ENCODE data around the gene MAN1C1. TPM values are rescaled to one million over a fixed set of nuclear protein-coding genes. Genes with fewer than 3 reads are reported as not detected.

The MAN1C1 gene
- total and polyA plus RNA-seq, 9 of the 15 experiments (the other 6 are each of a cell fraction or from before 2014, with no cell fraction given), result 0.04 to 0.44 (median 0.10) TPM; not detected in 3

- peak overlapping the region in 1 of 2 experiments; percentile 31; a peak in 1 of 4 replicates for H3K9ac ChIP-seq (ENCODE audit: insufficient read depth in 1 of 2, low read depth in 2 of 2, low read length in 2 of 2)
- no peaks in the 10 kb centered on the region for H4K20me1 ChIP-seq (replicated peaks; ENCODE audit: control insufficient read depth, insufficient read depth, low read length)
- H3K27ac ChIP-seq (ENCODE audit: extremely low read depth, low read depth, low read length), result no peak overlapping the region
- H3K36me3 ChIP-seq (ENCODE audit: control insufficient read depth, insufficient read depth, low read length), result no peaks in the 10 kb centered on the region
- ChIA-PET CTCF (ENCODE audit: low intra/inter-chr PET ratio) (no interaction called here), POLR2A (interaction anchor here (0.5 to 2.4 kb wide), 8 partner anchors 12 to 292 kb away, joined by 3 to 7 read pairs (median 3); no protein-coding TSS in a partner anchor)
- H3K4me1 ChIP-seq (replicated peaks in 1 of 2; ENCODE audit: control insufficient read depth in 2 of 2, insufficient read depth in 2 of 2, low read length in 2 of 2), result peaks cover 24 to 44% of the 10 kb centered on the region in 2 experiments
- intact Hi-C loops (cut with micrococcal nuclease) (no loop called here), in situ Hi-C loops (cut with MboI) (no loop called here)
- H3K9me3 ChIP-seq (replicated peaks; ENCODE audit: control insufficient read depth, insufficient read depth, low read depth, low read length), result no peaks in the 10 kb centered on the region
- H2AFZ ChIP-seq (ENCODE audit: low read depth, low read length), result no peak overlapping the region
- peaks cover 8 to 41% of the 10 kb centered on the region in 2 experiments; a peak in 4 of 5 replicates for H3K27me3 ChIP-seq (ENCODE audit: control insufficient read depth in 2 of 2, insufficient read depth in 2 of 2, low read length in 2 of 2)
- H3K4me3 ChIP-seq, result no peak overlapping the region
- DNase-seq (ENCODE audit: extremely low read depth in 1 of 4, low spot score in 3 of 4) (peak; percentile 77 to 85 (median 80)), ATAC-seq (peak; percentile 89), FAIRE-seq (peak; percentile 88)
- WGBS (ENCODE audit: insufficient coverage, low coverage, missing lambda C conversion rate), result 15% methylated on average over 18 of the region's 18 CpGs
- H3K4me2 ChIP-seq (ENCODE audit: insufficient read depth, low read length), result no peak overlapping the region
- peaks cover 11% of the 10 kb centered on the region for H3K9me1 ChIP-seq (ENCODE audit: control insufficient read depth, insufficient read depth, low read length)
- no peaks in the 10 kb centered on the region for H3K79me2 ChIP-seq (ENCODE audit: control insufficient read depth, insufficient read depth, low read length)
- no TSS peak for BruUV-seq (replicated peaks)
- TF ChIP-seq, protein P1, sequence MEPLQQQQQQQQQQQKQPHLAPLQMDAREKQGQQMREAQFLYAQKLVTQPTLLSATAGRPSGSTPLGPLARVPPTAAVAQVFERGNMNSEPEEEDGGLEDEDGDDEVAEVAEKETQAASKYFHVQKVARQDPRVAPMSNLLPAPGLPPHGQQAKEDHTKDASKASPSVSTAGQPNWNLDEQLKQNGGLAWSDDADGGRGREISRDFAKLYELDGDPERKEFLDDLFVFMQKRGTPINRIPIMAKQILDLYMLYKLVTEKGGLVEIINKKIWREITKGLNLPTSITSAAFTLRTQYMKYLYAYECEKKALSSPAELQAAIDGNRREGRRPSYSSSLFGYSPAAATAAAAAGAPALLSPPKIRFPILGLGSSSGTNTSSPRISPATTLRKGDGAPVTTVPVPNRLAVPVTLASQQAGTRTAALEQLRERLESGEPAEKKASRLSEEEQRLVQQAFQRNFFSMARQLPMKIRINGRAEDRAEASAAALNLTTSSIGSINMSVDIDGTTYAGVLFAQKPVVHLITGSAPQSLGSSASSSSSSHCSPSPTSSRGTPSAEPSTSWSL (CRISPR knock-in tag; IDR thresholded peaks at IDR 0.05; ENCODE audit: borderline replicate concordance), result no peak
- TF ChIP-seq MAZ (CRISPR knock-in tag; conservative IDR thresholded peaks at IDR 0.05 in 1 of 2, IDR thresholded peaks at IDR 0.05 in 1 of 2), result peak in 1 of 2 experiments; percentile 43; a peak in 1 of 4 replicates
- 0 out of 4 replicates have a peak, but pooled peaks of 1 of the 2 experiments have one; percentile 12 for TF ChIP-seq RCOR1 (IDR thresholded peaks at IDR 0.05; ENCODE audit: borderline replicate concordance in 1 of 2, low read depth in 2 of 2, low read length in 2 of 2)
- no peak for TF ChIP-seq SMAD2 (IDR thresholded peaks at IDR 0.05; ENCODE audit: low read depth, low read length)
- no peak for TF ChIP-seq TRIM25 (IDR thresholded peaks at IDR 0.05; ENCODE audit: borderline replicate concordance)
- TF ChIP-seq YY1 (IDR thresholded peaks at IDR 0.05; ENCODE audit: borderline replicate concordance in 1 of 3, control insufficient read depth in 1 of 3, extremely low read depth in 1 of 3, insufficient read depth in 3 of 3, insufficient read length in 1 of 3, insufficient replicate concordance in 2 of 3, low read depth in 1 of 3, low read length in 2 of 3), result peak in 1 of 3 experiments; percentile 13
- 0 out of 2 replicates have a peak, but pooled peaks have one; percentile 38 for TF ChIP-seq XRCC5 (IDR thresholded peaks at IDR 0.05; ENCODE audit: low read depth, low read length)
- peak; percentile 74 to 84 (median 80) for TF ChIP-seq CTCF (IDR thresholded peaks at IDR 0.05 in 2 of 3, conservative IDR thresholded peaks at IDR 0.05 in 1 of 3; ENCODE audit: insufficient read depth in 2 of 3, low read depth in 1 of 3, low read length in 3 of 3)
- TF ChIP-seq HMGN3 (IDR thresholded peaks at IDR 0.05; ENCODE audit: borderline replicate concordance, extremely low read depth, insufficient read length, low read depth, low read length), result no peak
- no peak for TF ChIP-seq ZKSCAN8 (CRISPR knock-in tag; IDR thresholded peaks at IDR 0.05)
These were observed 43.6 kb upstream of the MAN1C1 start for GRCh38 chr1:25572708-25573590.
